Caco-2 (cell line): ENCODE measurements around the gene LRRN4CL. TPM values are rescaled to one million over a fixed set of nuclear protein-coding genes. Genes with fewer than 3 reads are reported as not detected.

ENCODE experiments used
- BruUV-seq: library from RNA; stranded (reverse); fragments of 400-500 nt; replicated peaks from 2 replicates; lab custom pipeline; 2021; lab: Mats Ljungman, UMichigan
- CTCF ChIA-PET: fragments of 300-600 bp; sonication (Branson Sonifier 250); formaldehyde crosslinking; loops from one replicate; lab custom pipeline; 2022; ENCODE audit warnings: antibody characterized with exemption; lab: Charles Lee
- POLR2A ChIA-PET: fragments of 300-600 bp; sonication (Branson Sonifier 250); formaldehyde crosslinking; loops from one replicate; lab custom pipeline; 2022; ENCODE audit warnings: antibody characterized with exemption; lab: Charles Lee
- DNase-seq, 2 experiments: peaks; one replicate each; pipeline versions ENCODE4 v3.0.0 to v3.0.0-alpha.2; 2020 to 2022
- H3K27me3 ChIP-seq: replicated peaks from 2 replicates; pipeline ENCODE4 v1.6.0; 2011; ENCODE audit warnings: low read length; ENCODE audit not compliant: control insufficient read depth, insufficient read depth
- H3K36me3 ChIP-seq: 2 replicates; pipeline ENCODE4 v1.5.1; 2011; ENCODE audit warnings: low read length; ENCODE audit not compliant: control insufficient read depth, insufficient read depth
- H3K4me1 ChIP-seq: fragments of 250-450 bp; sonication (Bioruptor Pico); 2 replicates; pipeline ENCODE4 v1.5.1; 2020; ENCODE audit warnings: mild to moderate bottlenecking
- H3K4me3 ChIP-seq: 2 replicates; pipeline ENCODE4 v1.5.1; 2011; ENCODE audit warnings: low read depth, mild to moderate bottlenecking, control low read depth, low read length
- H3K9me3 ChIP-seq: fragments of 250-450 bp; sonication (Bioruptor Pico); 2 replicates; pipeline ENCODE4 v1.5.1; 2020; ENCODE audit warnings: mild to moderate bottlenecking, moderate library complexity
- H3K27ac Mint-ChIP-seq: one replicate; pipeline ENCODE4 v1.8.0; 2022; ENCODE audit warnings: mixed read lengths; ENCODE audit not compliant: unreplicated experiment
- H3K27me3 Mint-ChIP-seq: one replicate; pipeline ENCODE4 v1.8.0; 2022; ENCODE audit warnings: mixed read lengths; ENCODE audit not compliant: insufficient read depth, unreplicated experiment
- H3K36me3 Mint-ChIP-seq: one replicate; pipeline ENCODE4 v1.8.0; 2022; ENCODE audit warnings: mild to moderate bottlenecking, mixed read lengths; ENCODE audit not compliant: insufficient read depth, unreplicated experiment
- H3K4me1 Mint-ChIP-seq: one replicate; pipeline ENCODE4 v1.8.0; 2022; ENCODE audit warnings: low read depth, mixed read lengths; ENCODE audit not compliant: unreplicated experiment
- H3K4me3 Mint-ChIP-seq: one replicate; pipeline ENCODE4 v1.8.0; 2022; ENCODE audit warnings: mild to moderate bottlenecking, moderate library complexity, mixed read lengths; ENCODE audit not compliant: unreplicated experiment
- H3K9me3 Mint-ChIP-seq: one replicate; pipeline ENCODE4 v1.8.0; 2022; ENCODE audit warnings: mixed read lengths; ENCODE audit not compliant: unreplicated experiment
- intact Hi-C: fragments of 100-400 bp; cut with micrococcal nuclease; formaldehyde crosslinking; loops from one replicate; pipeline ENCODE4 v1.10.0; 2022; ENCODE audit not compliant: unreplicated experiment
- total RNA-seq: library from RNA; stranded (reverse); gene quantifications from 2 replicates; pipeline ENCODE4 v1.2.3, GENCODE V29; 2022
- TF ChIP-seq, protein P1 (sequence below), 2 experiments: fragments of 200-600 bp in 1 of 2; IDR thresholded peaks; 1 replicate in 1 of 2; 2 replicates in 1 of 2; pipeline versions ENCODE4 v1.5.1 to v1.8.0; 2011 to 2022; ENCODE audit warnings: antibody characterized with exemption in 1 of 2, control low read depth in 1 of 2, inconsistent platforms in 1 of 2, low read depth in 1 of 2, low read length in 1 of 2, mild to moderate bottlenecking in 1 of 2, moderate library complexity in 1 of 2; ENCODE audit not compliant: insufficient read depth in 1 of 2, severe bottlenecking in 1 of 2, unreplicated experiment in 1 of 2

Gene LRRN4CL
- total RNA-seq, 1 experiment from 2014 or later, result 0.64 TPM

GRCh38 chr11:62645671-62645945 lies 43.7 kb downstream of the LRRN4CL start:
- intact Hi-C loops, result loop anchor here (5.0 kb wide), 1 partner anchor 33 kb away; the partner anchor contains the start of genes EML3 and ROM1
- Histone ChIP-seq H3K36me3 (peaks cover 5% of the 10 kb centered on the region), H3K27me3 (no peaks in the 10 kb centered on the region), H3K4me3 (peak overlapping the region; percentile 66), H3K4me1 (peaks cover 21% of the 10 kb centered on the region), H3K9me3 (no peaks in the 10 kb centered on the region)
- no peaks in the 10 kb centered on the region for H3K9me3 Mint-ChIP-seq
- no TSS peak for BruUV-seq
- H3K4me3 Mint-ChIP-seq, result peak overlapping the region; percentile 91
- H3K36me3 Mint-ChIP-seq, result peaks cover 69% of the 10 kb centered on the region
- ChIA-PET POLR2A (interaction anchor here (0.6 to 4.5 kb wide), 8 partner anchors 19 to 116 kb away, joined by 3 to 43 read pairs (median 6); partner anchors contain the start of genes C11orf98, CSKMT, LBHD1 and MTA2), CTCF (interaction anchor here (0.7 to 1.6 kb wide), 2 partner anchors 54 to 108 kb away, joined by 4 to 11 read pairs; partner anchors contain the start of genes TUT1 and ZBTB3)
- peak overlapping the region; percentile 91 for H3K27ac Mint-ChIP-seq
- TF ChIP-seq, protein P1, sequence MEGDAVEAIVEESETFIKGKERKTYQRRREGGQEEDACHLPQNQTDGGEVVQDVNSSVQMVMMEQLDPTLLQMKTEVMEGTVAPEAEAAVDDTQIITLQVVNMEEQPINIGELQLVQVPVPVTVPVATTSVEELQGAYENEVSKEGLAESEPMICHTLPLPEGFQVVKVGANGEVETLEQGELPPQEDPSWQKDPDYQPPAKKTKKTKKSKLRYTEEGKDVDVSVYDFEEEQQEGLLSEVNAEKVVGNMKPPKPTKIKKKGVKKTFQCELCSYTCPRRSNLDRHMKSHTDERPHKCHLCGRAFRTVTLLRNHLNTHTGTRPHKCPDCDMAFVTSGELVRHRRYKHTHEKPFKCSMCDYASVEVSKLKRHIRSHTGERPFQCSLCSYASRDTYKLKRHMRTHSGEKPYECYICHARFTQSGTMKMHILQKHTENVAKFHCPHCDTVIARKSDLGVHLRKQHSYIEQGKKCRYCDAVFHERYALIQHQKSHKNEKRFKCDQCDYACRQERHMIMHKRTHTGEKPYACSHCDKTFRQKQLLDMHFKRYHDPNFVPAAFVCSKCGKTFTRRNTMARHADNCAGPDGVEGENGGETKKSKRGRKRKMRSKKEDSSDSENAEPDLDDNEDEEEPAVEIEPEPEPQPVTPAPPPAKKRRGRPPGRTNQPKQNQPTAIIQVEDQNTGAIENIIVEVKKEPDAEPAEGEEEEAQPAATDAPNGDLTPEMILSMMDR (IDR thresholded peaks at IDR 0.05; ENCODE audit: insufficient read depth in 1 of 2, low read depth in 1 of 2, low read length in 1 of 2, severe bottlenecking in 1 of 2, unreplicated experiment in 1 of 2), result no peak
- H3K27me3 Mint-ChIP-seq, result no peaks in the 10 kb centered on the region
- DNase-seq, result no peak
- H3K4me1 Mint-ChIP-seq, result peaks cover 5% of the 10 kb centered on the region

DNA sequence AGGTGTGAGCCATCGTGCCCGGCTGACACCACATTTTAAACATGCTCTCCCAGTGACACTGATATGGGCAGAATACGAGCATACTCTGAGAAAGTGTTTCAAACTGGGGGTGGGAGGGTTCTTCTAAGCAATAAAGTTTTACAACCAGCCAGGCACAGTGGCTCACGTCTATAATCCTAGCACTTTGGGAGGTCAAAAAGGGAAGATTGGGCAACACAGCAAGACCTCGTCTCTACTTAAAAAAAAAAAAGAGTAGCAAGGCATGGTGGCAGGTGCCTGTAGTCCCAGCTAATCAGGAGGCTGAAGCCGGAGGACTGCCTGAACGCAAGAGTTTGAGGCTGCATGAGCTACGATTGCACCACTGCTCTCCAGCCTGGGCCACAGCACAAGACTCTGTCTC lies 45.1 kb downstream of the LRRN4CL start:
- Mint-ChIP-seq H3K4me3 (peak overlapping the region; percentile 1), H3K4me1 (peaks cover 7% of the 10 kb centered on the region), H3K27me3 (no peaks in the 10 kb centered on the region), H3K9me3 (no peaks in the 10 kb centered on the region), H3K36me3 (peaks cover 69% of the 10 kb centered on the region), H3K27ac (no peak overlapping the region)
- H3K36me3 ChIP-seq, result peaks cover 6% of the 10 kb centered on the region
- no peaks in the 10 kb centered on the region for H3K27me3 ChIP-seq
- H3K4me1 ChIP-seq, result peaks cover 21% of the 10 kb centered on the region
- ChIA-PET POLR2A (no interaction called here), CTCF (no interaction called here)
- TF ChIP-seq, protein P1 (IDR thresholded peaks at IDR 0.05; ENCODE audit: insufficient read depth in 1 of 2, low read depth in 1 of 2, low read length in 1 of 2, severe bottlenecking in 1 of 2, unreplicated experiment in 1 of 2), result no peak
- no TSS peak for BruUV-seq
- DNase-seq, result no peak
- intact Hi-C loops, result no loop called here
- no peak overlapping the region for H3K4me3 ChIP-seq
- H3K9me3 ChIP-seq, result no peaks in the 10 kb centered on the region

Other genes with a start within 250 kb of the LRRN4CL start
- gene AHNAK, start 142.7 kb downstream of the LRRN4CL start, total RNA-seq, result 312 and 324 TPM in 2 replicates
- gene EEF1G, start 115.6 kb downstream of the LRRN4CL start, total RNA-seq, result 2,004 and 2,035 TPM in 2 replicates
- gene TUT1, start 98.0 kb downstream of the LRRN4CL start, total RNA-seq, result 27.2 and 30.2 TPM in 2 replicates
- gene MTA2, start 87.7 kb downstream of the LRRN4CL start, total RNA-seq, result 134 and 135 TPM in 2 replicates
- 61.2 and 68.7 TPM in 2 replicates for gene EML3, start 76.8 kb downstream of the LRRN4CL start, total RNA-seq
- 1.1 and 1.3 TPM in 2 replicates for gene ROM1, start 76.3 kb downstream of the LRRN4CL start, total RNA-seq
- 37.2 and 37.6 TPM in 2 replicates for gene B3GAT3, start 67.5 kb downstream of the LRRN4CL start, total RNA-seq
- gene GANAB, start 42.9 kb downstream of the LRRN4CL start, total RNA-seq, result 414 and 442 TPM in 2 replicates
- gene INTS5, start 36.2 kb downstream of the LRRN4CL start, total RNA-seq, result 22.2 TPM in 2 replicates
- 115 and 123 TPM in 2 replicates for gene C11orf98, start 24.3 kb downstream of the LRRN4CL start, total RNA-seq
- 38.2 and 40.1 TPM in 2 replicates for gene CSKMT, start 24.2 kb downstream of the LRRN4CL start, total RNA-seq
- 23.9 and 24.0 TPM in 2 replicates for gene UQCC3, start 17.9 kb downstream of the LRRN4CL start, total RNA-seq
- 11.9 and 13.6 TPM in 2 replicates for gene LBHD1, start 17.3 kb downstream of the LRRN4CL start, total RNA-seq
- gene UBXN1, start 10.5 kb downstream of the LRRN4CL start, total RNA-seq, result 116 and 118 TPM in 2 replicates
- gene BSCL2, start 17.9 kb upstream of the LRRN4CL start, total RNA-seq, result 39.2 and 48.2 TPM in 2 replicates
- gene GNG3, start 18.1 kb upstream of the LRRN4CL start, total RNA-seq, result not detected in 2 replicates
- gene HNRNPUL2, start 37.9 kb upstream of the LRRN4CL start, total RNA-seq, result 60.0 and 62.9 TPM in 2 replicates
- gene TTC9C, start 39.0 kb upstream of the LRRN4CL start, total RNA-seq, result 47.0 and 53.6 TPM in 2 replicates
- 8.2 and 10.9 TPM in 2 replicates for gene ZBTB3, start 64.6 kb upstream of the LRRN4CL start, total RNA-seq
- 139 TPM in 2 replicates for gene POLR2G, start 72.0 kb upstream of the LRRN4CL start, total RNA-seq
- gene TAF6L, start 81.9 kb upstream of the LRRN4CL start, total RNA-seq, result 26.8 and 30.1 TPM in 2 replicates
- 59.9 and 68.4 TPM in 2 replicates for gene TMEM179B, start 97.9 kb upstream of the LRRN4CL start, total RNA-seq
- gene TMEM223, start 102.5 kb upstream of the LRRN4CL start, total RNA-seq, result 22.7 and 28.1 TPM in 2 replicates
- gene NXF1, start 115.9 kb upstream of the LRRN4CL start, total RNA-seq, result 77.5 and 77.6 TPM in 2 replicates
- 39.9 and 44.2 TPM in 2 replicates for gene STX5, start 142.5 kb upstream of the LRRN4CL start, total RNA-seq
- 0.95 TPM in 1 of 2 replicates, not detected in the other for gene TEX54, start 143.3 kb upstream of the LRRN4CL start, total RNA-seq
- 112 and 115 TPM in 2 replicates for gene WDR74, start 150.1 kb upstream of the LRRN4CL start, total RNA-seq
- gene SLC3A2, start 191.4 kb upstream of the LRRN4CL start, total RNA-seq, result 763 and 879 TPM in 2 replicates
- gene CHRM1, start 231.8 kb upstream of the LRRN4CL start, total RNA-seq, result not detected in 2 replicates